Neural progenitor cell (in vitro differentiated cells): ENCODE measurements around the gene DBNL. TPM values are rescaled to one million over a fixed set of nuclear protein-coding genes. Genes with fewer than 3 reads are reported as not detected.

ENCODE experiments used
- DNase-seq: peaks from one replicate; pipeline ENCODE4 v3.0.0-alpha.2; 2016; ENCODE audit warnings: low spot score
- H2AFZ ChIP-seq: fragments of 200-600 bp; sonication (generic); replicated peaks from 2 replicates; pipeline ENCODE4 v1.6.1; 2016; ENCODE audit warnings: antibody characterized with exemption
- H3F3A ChIP-seq: fragments of 200-600 bp; sonication (generic); 2 replicates; pipeline ENCODE4 v1.6.1; 2016; ENCODE audit warnings: antibody characterized with exemption, low read depth
- H3K27ac ChIP-seq: fragments of 200-600 bp; sonication (generic); 2 replicates; pipeline ENCODE4 v1.5.1; 2016; ENCODE audit warnings: mild to moderate bottlenecking
- H3K27me3 ChIP-seq: fragments of 200-600 bp; sonication (generic); 2 replicates; pipeline ENCODE4 v1.6.1; 2016; ENCODE audit warnings: mild to moderate bottlenecking, moderate library complexity
- H3K36me3 ChIP-seq: fragments of 200-600 bp; sonication (generic); 2 replicates; pipeline ENCODE4 v1.5.1; 2016
- H3K4me1 ChIP-seq: fragments of 200-600 bp; sonication (generic); 2 replicates; pipeline ENCODE4 v1.6.1; 2016; ENCODE audit warnings: mixed run types
- H3K4me2 ChIP-seq: fragments of 200-600 bp; sonication (generic); 2 replicates; pipeline ENCODE4 v1.6.1; 2016
- H3K4me3 ChIP-seq: fragments of 200-600 bp; sonication (generic); 2 replicates; pipeline ENCODE4 v1.5.1; 2016
- H3K79me2 ChIP-seq: fragments of 200-600 bp; sonication (generic); 2 replicates; pipeline ENCODE4 v1.6.1; 2016; ENCODE audit warnings: low read depth
- H3K9ac ChIP-seq: fragments of 200-600 bp; sonication (generic); 2 replicates; pipeline ENCODE4 v1.6.1; 2016
- H3K9me3 ChIP-seq: fragments of 200-600 bp; sonication (generic); 2 replicates; pipeline ENCODE4 v1.5.1; 2016; ENCODE audit warnings: low read depth
- H4K20me1 ChIP-seq: fragments of 200-600 bp; sonication (generic); 2 replicates; pipeline ENCODE4 v1.6.1; 2016; ENCODE audit warnings: low read depth
- H3K27ac Mint-ChIP-seq: 3 replicates; pipeline ENCODE4 v1.8.0; 2021; ENCODE audit warnings: mixed read lengths
- H3K27me3 Mint-ChIP-seq: 2 replicates; pipeline ENCODE4 v1.8.0; 2022; ENCODE audit warnings: low read depth, mild to moderate bottlenecking, inconsistent platforms, moderate library complexity, mixed read lengths; ENCODE audit not compliant: insufficient read depth
- H3K36me3 Mint-ChIP-seq: 3 replicates; pipeline ENCODE4 v1.8.0; 2021; ENCODE audit warnings: mixed read lengths
- H3K4me1 Mint-ChIP-seq: 3 replicates; pipeline ENCODE4 v1.8.0; 2021; ENCODE audit warnings: mixed read lengths
- H3K4me3 Mint-ChIP-seq: 3 replicates; pipeline ENCODE4 v1.8.0; 2021; ENCODE audit warnings: mild to moderate bottlenecking, moderate library complexity, mixed read lengths
- H3K9me3 Mint-ChIP-seq: 3 replicates; pipeline ENCODE4 v1.8.0; 2020; ENCODE audit warnings: mixed read lengths
- EZH2 ChIP-seq: fragments of 200-600 bp; sonication (generic); IDR thresholded peaks from 2 replicates; pipeline ENCODE4 v1.6.1; 2017; ENCODE audit warnings: antibody characterized with exemption, mild to moderate bottlenecking, moderate library complexity
- EZH2phosphoT487 ChIP-seq: fragments of 200-600 bp; sonication (generic); IDR thresholded peaks from 2 replicates; pipeline ENCODE4 v1.6.1; 2017; ENCODE audit warnings: antibody characterized with exemption
- total RNA-seq: library from RNA; depleted of rRNA; stranded (reverse); fragments of >200 nt; gene quantifications from 2 replicates; pipeline ENCODE4 v1.2.3, GENCODE V29; 2015; ENCODE audit warnings: low replicate concordance
- TF ChIP-seq, protein P1 (sequence below): fragments of 200-600 bp; sonication (generic); IDR thresholded peaks from 2 replicates; pipeline ENCODE4 v1.5.1; 2017; ENCODE audit warnings: antibody characterized with exemption, mild to moderate bottlenecking

Gene DBNL
- total RNA-seq, 1 donor from 2014 or later: 31.4 TPM

DNA sequence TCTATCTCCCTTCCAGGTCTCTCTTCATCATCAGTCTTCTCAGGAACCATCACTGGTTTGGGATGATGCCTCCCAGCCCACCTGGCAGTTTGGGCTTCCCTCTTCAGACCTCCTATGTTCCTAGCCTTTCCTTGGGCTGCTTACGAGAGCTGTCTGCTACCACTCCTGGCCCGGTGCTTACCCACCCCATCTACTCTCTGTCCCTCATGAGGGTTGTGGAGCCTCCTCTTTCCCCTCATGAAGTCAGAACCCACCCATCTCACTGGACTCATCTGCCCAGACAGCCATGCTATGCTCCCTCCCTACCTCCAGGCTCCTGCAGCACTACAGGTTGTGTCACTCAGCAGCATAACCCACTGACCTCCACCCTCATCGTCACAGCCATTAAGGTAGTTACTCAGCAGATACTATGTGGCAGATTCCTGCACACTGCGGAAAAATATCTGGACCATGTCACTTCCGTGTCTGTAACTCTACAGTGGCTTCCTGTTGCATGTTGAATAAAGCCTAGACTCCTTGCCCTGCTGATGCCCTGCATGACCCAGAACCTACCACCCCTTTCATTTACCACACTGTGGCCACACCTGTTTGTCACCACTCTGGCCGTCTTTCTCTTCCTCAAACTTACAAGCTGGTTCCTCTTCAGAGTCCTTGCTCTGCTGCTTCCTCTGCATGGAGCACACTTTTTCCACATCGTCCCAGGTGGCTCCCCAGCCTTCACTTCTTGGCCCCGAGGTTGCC, 2.0 kb downstream of the DBNL start:
- H3K27me3 ChIP-seq: peaks cover 17% of the 10 kb centered on the region
- H3K79me2 ChIP-seq: peaks cover 41% of the 10 kb centered on the region
- peaks cover 26% of the 10 kb centered on the region for H3K4me1 Mint-ChIP-seq
- H3K36me3 ChIP-seq: no peaks in the 10 kb centered on the region
- H3K9me3 Mint-ChIP-seq: no peaks in the 10 kb centered on the region
- TF ChIP-seq, protein P1, sequence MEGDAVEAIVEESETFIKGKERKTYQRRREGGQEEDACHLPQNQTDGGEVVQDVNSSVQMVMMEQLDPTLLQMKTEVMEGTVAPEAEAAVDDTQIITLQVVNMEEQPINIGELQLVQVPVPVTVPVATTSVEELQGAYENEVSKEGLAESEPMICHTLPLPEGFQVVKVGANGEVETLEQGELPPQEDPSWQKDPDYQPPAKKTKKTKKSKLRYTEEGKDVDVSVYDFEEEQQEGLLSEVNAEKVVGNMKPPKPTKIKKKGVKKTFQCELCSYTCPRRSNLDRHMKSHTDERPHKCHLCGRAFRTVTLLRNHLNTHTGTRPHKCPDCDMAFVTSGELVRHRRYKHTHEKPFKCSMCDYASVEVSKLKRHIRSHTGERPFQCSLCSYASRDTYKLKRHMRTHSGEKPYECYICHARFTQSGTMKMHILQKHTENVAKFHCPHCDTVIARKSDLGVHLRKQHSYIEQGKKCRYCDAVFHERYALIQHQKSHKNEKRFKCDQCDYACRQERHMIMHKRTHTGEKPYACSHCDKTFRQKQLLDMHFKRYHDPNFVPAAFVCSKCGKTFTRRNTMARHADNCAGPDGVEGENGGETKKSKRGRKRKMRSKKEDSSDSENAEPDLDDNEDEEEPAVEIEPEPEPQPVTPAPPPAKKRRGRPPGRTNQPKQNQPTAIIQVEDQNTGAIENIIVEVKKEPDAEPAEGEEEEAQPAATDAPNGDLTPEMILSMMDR: no peak
- no peak for TF ChIP-seq EZH2
- TF ChIP-seq EZH2phosphoT487: no peak
- H4K20me1 ChIP-seq: peaks cover 24% of the 10 kb centered on the region
- no peak overlapping the region for H3K4me2 ChIP-seq
- H2AFZ ChIP-seq: no peak overlapping the region
- H3K9ac ChIP-seq: no peak overlapping the region
- peaks cover 9% of the 10 kb centered on the region for H3K36me3 Mint-ChIP-seq
- peaks cover 12% of the 10 kb centered on the region for H3K27me3 Mint-ChIP-seq
- H3K4me3 Mint-ChIP-seq: peak overlapping the region; percentile 96
- no peak overlapping the region for H3K4me3 ChIP-seq
- peaks cover 8% of the 10 kb centered on the region for H3K4me1 ChIP-seq
- H3F3A ChIP-seq: peaks cover 19% of the 10 kb centered on the region
- DNase-seq: no peak
- H3K27ac ChIP-seq: no peak overlapping the region
- H3K27ac Mint-ChIP-seq: no peak overlapping the region
- H3K9me3 ChIP-seq: no peaks in the 10 kb centered on the region

DNA sequence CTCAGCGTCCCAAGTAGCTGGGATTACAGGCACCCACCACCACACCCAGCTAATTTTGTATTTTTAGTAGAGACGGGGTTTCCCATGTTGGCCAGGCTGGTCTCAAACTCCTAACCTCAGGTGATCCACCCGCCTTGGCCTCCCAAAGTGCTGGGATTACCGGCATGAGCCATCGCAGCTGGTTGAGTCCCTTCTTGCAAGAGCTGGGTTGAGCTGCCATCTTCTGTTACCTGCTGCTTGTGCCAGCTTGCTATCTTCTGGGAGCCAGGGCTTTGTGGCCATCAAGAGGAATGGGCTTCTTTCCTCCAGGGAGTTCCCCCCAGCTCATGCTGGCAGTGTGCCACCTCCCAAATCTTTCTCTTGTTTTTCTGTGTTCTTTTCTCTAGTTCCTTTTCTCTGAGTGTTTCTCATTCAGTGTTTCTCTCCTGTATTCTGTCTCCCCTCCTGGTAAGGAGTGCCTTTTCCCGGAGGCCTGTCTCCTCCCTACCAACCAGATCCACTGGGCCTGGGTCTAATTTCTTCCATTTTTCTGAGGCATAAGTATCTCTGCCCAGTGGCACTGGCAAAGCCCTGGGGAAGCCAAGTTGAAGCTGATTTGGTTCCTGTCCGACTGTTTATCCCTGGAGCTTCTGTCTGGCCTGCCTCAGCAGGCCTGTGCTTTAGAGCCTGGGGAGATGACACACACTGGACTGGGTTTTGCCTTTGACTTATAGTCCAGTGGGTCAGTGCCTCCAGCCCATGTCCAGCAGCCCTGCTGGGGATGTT, 3.7 kb downstream of the DBNL start:
- Histone ChIP-seq H3K27me3 (peaks cover 3% of the 10 kb centered on the region), H3K4me2 (no peak overlapping the region), H3K9me3 (no peaks in the 10 kb centered on the region), H4K20me1 (peaks cover 24% of the 10 kb centered on the region), H3K36me3 (no peaks in the 10 kb centered on the region), H3K79me2 (peaks cover 41% of the 10 kb centered on the region), H3K27ac (no peak overlapping the region), H3F3A (peaks cover 9% of the 10 kb centered on the region), H2AFZ (no peak overlapping the region), H3K4me3 (no peak overlapping the region), H3K4me1 (peaks cover 8% of the 10 kb centered on the region), H3K9ac (no peak overlapping the region)
- no peak overlapping the region for H3K27ac Mint-ChIP-seq
- H3K4me3 Mint-ChIP-seq: no peak overlapping the region
- peaks cover 5% of the 10 kb centered on the region for H3K27me3 Mint-ChIP-seq
- TF ChIP-seq EZH2phosphoT487 (no peak), EZH2 (no peak)
- TF ChIP-seq, protein P1: no peak
- no peak for DNase-seq
- H3K4me1 Mint-ChIP-seq: peaks cover 26% of the 10 kb centered on the region
- H3K36me3 Mint-ChIP-seq: peaks cover 15% of the 10 kb centered on the region
- no peaks in the 10 kb centered on the region for H3K9me3 Mint-ChIP-seq

DNA sequence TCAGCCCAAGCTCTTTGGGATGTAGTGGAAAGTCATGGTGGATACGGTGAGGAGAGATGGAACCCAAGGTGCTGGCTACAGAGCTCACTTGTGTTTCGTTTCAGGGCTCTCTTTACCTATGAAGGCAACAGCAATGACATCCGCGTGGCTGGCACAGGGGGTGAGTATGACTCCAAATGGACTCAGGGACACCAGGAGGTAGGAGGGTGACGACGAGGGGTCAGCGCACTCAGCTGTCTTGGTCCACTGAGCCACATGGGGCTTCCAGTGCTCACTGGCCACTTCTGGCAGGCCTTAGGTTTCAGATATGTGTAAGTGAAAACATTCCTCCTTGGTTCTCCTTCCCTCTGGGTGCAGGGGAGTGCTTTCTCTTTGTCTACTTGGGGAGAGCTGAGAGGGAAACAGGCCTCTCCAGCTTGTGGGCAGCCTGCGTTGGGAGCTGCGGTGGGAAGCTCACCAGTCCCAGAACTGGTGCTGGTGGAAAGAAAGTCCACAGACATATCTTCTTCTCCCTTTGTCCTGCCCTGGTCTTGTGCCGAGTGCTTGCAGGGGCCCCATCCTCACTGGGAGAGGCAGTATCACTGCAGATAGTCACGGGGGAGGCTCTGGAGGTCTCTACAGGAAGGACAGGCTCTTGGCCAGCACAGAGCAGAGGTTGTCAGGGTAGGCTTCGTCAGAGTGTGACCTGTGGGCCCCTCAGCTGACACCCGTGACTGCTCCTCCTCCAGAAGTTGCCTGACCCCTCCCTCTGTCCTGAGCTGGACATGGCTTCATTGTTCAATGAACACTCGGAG, 5.8 kb downstream of the DBNL start:
- Histone ChIP-seq H3K27ac (no peak overlapping the region), H3K36me3 (no peaks in the 10 kb centered on the region), H3K4me2 (no peak overlapping the region), H3K4me1 (peaks cover 4% of the 10 kb centered on the region), H3K9me3 (no peaks in the 10 kb centered on the region), H3K4me3 (no peak overlapping the region), H2AFZ (no peak overlapping the region), H4K20me1 (peaks cover 25% of the 10 kb centered on the region), H3K27me3 (no peaks in the 10 kb centered on the region), H3K9ac (no peak overlapping the region), H3K79me2 (peaks cover 33% of the 10 kb centered on the region), H3F3A (no peaks in the 10 kb centered on the region)
- Mint-ChIP-seq H3K4me1 (peaks cover 17% of the 10 kb centered on the region), H3K4me3 (no peak overlapping the region), H3K27ac (no peak overlapping the region), H3K27me3 (peaks cover 3% of the 10 kb centered on the region), H3K9me3 (no peaks in the 10 kb centered on the region), H3K36me3 (peaks cover 20% of the 10 kb centered on the region)
- TF ChIP-seq, protein P1: no peak
- TF ChIP-seq EZH2phosphoT487: no peak
- TF ChIP-seq EZH2: no peak
- no peak for DNase-seq
